IMR-90 (cell line): ENCODE measurements around the gene CPLX4. TPM values are rescaled to one million over a fixed set of nuclear protein-coding genes. Genes with fewer than 3 reads are reported as not detected.

ENCODE experiments used
- ATAC-seq: fragments of 200-7000 bp; cut with Tn5 transposase; 2 replicates; pipeline ENCODE4 v1.9.1; 2020; ENCODE audit warnings: low read depth, mild to moderate bottlenecking, moderate library complexity
- BruUV-seq: library from RNA; stranded (reverse); fragments of 400-500 nt; replicated peaks from 2 replicates; lab custom pipeline; 2021; lab: Mats Ljungman, UMichigan
- CTCF ChIA-PET: fragments of 300-600 bp; formaldehyde crosslinking; extraction: SDS; loops from one replicate; lab custom pipeline; 2021; ENCODE audit warnings: antibody characterized with exemption; lab: Yijun Ruan, JAX
- POLR2A ChIA-PET: fragments of 300-600 bp; sonication (Branson Sonifier 250); formaldehyde crosslinking; loops from one replicate; lab custom pipeline; 2022; ENCODE audit warnings: antibody characterized with exemption; ENCODE audit not compliant: unreplicated experiment; lab: Charles Lee
- DNase-seq: peaks from one replicate; pipeline ENCODE4 v3.0.0; 2013
- H2AFZ ChIP-seq: replicated peaks from 2 replicates; pipeline ENCODE3; 2013; ENCODE audit warnings: low read length, mild to moderate bottlenecking; ENCODE audit not compliant: poor library complexity
- H2AK5ac ChIP-seq: 2 replicates; pipeline ENCODE4 v1.6.1; 2013; ENCODE audit warnings: low read depth, low read length, inconsistent platforms
- H2AK9ac ChIP-seq: replicated peaks from 2 replicates; pipeline ENCODE3; 2013; ENCODE audit warnings: mild to moderate bottlenecking, low read depth, low read length, moderate library complexity; ENCODE audit not compliant: poor library complexity
- H2BK120ac ChIP-seq: 2 replicates; pipeline ENCODE4 v1.6.1; 2013; ENCODE audit warnings: low read depth, low read length, inconsistent platforms
- H2BK15ac ChIP-seq: 3 replicates; pipeline ENCODE4 v1.6.1; 2013; ENCODE audit warnings: low read depth, low read length, inconsistent platforms
- H2BK20ac ChIP-seq: 2 replicates; pipeline ENCODE4 v1.6.1; 2013; ENCODE audit warnings: low read depth, mild to moderate bottlenecking, inconsistent platforms, low read length, moderate library complexity
- H2BK5ac ChIP-seq: 2 replicates; pipeline ENCODE4 v1.6.1; 2013; ENCODE audit warnings: mild to moderate bottlenecking, low read depth, low read length, inconsistent platforms; ENCODE audit not compliant: poor library complexity, severe bottlenecking
- H3K14ac ChIP-seq: replicated peaks from 2 replicates; pipeline ENCODE4 v1.6.1; 2013; ENCODE audit warnings: low read depth, low read length, inconsistent platforms
- H3K18ac ChIP-seq: 2 replicates; pipeline ENCODE4 v1.6.1; 2013; ENCODE audit warnings: low read depth, low read length, control low read depth
- H3K23ac ChIP-seq: 2 replicates; pipeline ENCODE4 v1.6.1; 2013; ENCODE audit warnings: low read depth, low read length, inconsistent platforms
- H3K27ac ChIP-seq: 2 replicates; pipeline ENCODE4 v1.5.1; 2013; ENCODE audit warnings: mild to moderate bottlenecking, control low read depth, low read length; ENCODE audit not compliant: insufficient read depth
- H3K27me3 ChIP-seq: 2 replicates; pipeline ENCODE4 v1.6.1; 2013; ENCODE audit warnings: low read length; ENCODE audit not compliant: control insufficient read depth, insufficient read depth
- H3K36me3 ChIP-seq: 2 replicates; pipeline ENCODE4 v1.6.1; 2013; ENCODE audit warnings: low read length, mixed read lengths; ENCODE audit not compliant: control insufficient read depth, insufficient read depth
- H3K4ac ChIP-seq: 2 replicates; pipeline ENCODE4 v1.6.1; 2013; ENCODE audit warnings: low read depth, low read length, inconsistent platforms
- H3K4me1 ChIP-seq: 2 replicates; pipeline ENCODE4 v1.6.1; 2013; ENCODE audit warnings: low read length, mixed read lengths; ENCODE audit not compliant: control insufficient read depth, insufficient read depth
- H3K4me2 ChIP-seq: 2 replicates; pipeline ENCODE4 v1.6.1; 2013; ENCODE audit warnings: low read depth, mild to moderate bottlenecking, control low read depth, low read length, moderate library complexity
- H3K4me3 ChIP-seq: 2 replicates; pipeline ENCODE4 v1.5.1; 2013; ENCODE audit warnings: low read depth, mild to moderate bottlenecking, control low read depth, low read length, moderate library complexity; ENCODE audit not compliant: insufficient read depth
- H3K56ac ChIP-seq: 2 replicates; pipeline ENCODE4 v1.6.1; 2013; ENCODE audit warnings: low read length, inconsistent platforms; ENCODE audit not compliant: insufficient read depth; ENCODE audit errors: extremely low read depth
- H3K79me1 ChIP-seq, 2 experiments: 2 replicates each; pipeline ENCODE4 v1.6.1; 2013; ENCODE audit warnings: low read length in 2 of 2, inconsistent platforms in 1 of 2, low read depth in 1 of 2
- H3K9ac ChIP-seq: 2 replicates; pipeline ENCODE4 v1.6.1; 2013; ENCODE audit warnings: low read depth, low read length, control low read depth
- H3K9me1 ChIP-seq: 2 replicates; pipeline ENCODE4 v1.6.1; 2013; ENCODE audit warnings: low read length, inconsistent platforms; ENCODE audit not compliant: insufficient read depth
- H3K9me3 ChIP-seq: 2 replicates; pipeline ENCODE4 v1.6.1; 2013; ENCODE audit warnings: low read length; ENCODE audit not compliant: control insufficient read depth, insufficient read depth
- H4K20me1 ChIP-seq: 2 replicates; pipeline ENCODE4 v1.6.1; 2013; ENCODE audit warnings: low read length, inconsistent platforms; ENCODE audit not compliant: insufficient read depth
- H4K5ac ChIP-seq: 2 replicates; pipeline ENCODE4 v1.6.1; 2013; ENCODE audit warnings: mild to moderate bottlenecking, low read depth, low read length, control low read depth
- H4K8ac ChIP-seq, 2 experiments: 2 replicates each; pipeline ENCODE4 v1.6.1; 2013; ENCODE audit warnings: low read depth in 2 of 2, low read length in 2 of 2, control low read depth in 1 of 2, inconsistent platforms in 1 of 2
- H4K91ac ChIP-seq: 2 replicates; pipeline ENCODE4 v1.6.1; 2013; ENCODE audit warnings: low read depth, low read length, inconsistent platforms; ENCODE audit not compliant: insufficient read depth
- CEBPB ChIP-seq: IDR thresholded peaks from 2 replicates; pipeline ENCODE4 v1.6.1; 2012; ENCODE audit warnings: low read depth, low read length, improper control_type of control experiment
- CHD1 ChIP-seq: IDR thresholded peaks from 2 replicates; pipeline ENCODE4 v1.6.1; 2012; ENCODE audit warnings: low read depth, low read length, improper control_type of control experiment
- RAD21 ChIP-seq: IDR thresholded peaks from 2 replicates; pipeline ENCODE4 v1.6.1; 2012; ENCODE audit warnings: low read length, improper control_type of control experiment
- WGBS, 2 experiments: methylation state at CpG; one replicate each; pipeline versions ENCODE4 v1.1.5 to v1.1.7; 2013; ENCODE audit warnings: missing lambda C conversion rate in 2 of 2; ENCODE audit not compliant: insufficient read length in 1 of 2; ENCODE audit errors: extremely low coverage in 2 of 2; 5-methylcytosine and 5-hydroxymethylcytosine counted together
- dilution Hi-C: fragments of 300-500 bp; cut with HindIII; formaldehyde crosslinking; loops from one replicate; pipeline ENCODE4 v1.14.3; 2018; ENCODE audit warnings: low sequenced_read_pairs; ENCODE audit not compliant: unreplicated experiment
- in situ Hi-C: fragments of 300-500 bp; cut with MboI; formaldehyde crosslinking; loops from 3 replicates; pipeline ENCODE4 v1.14.3; 2019; ENCODE audit warnings: low sequenced_read_pairs, inconsistent platforms, mixed read lengths
- intact Hi-C: fragments of 100-400 bp; cut with micrococcal nuclease; formaldehyde crosslinking; loops from 2 replicates; pipeline ENCODE4 v1.10.0; 2022
- polyA plus RNA-seq, 3 experiments: library from polyadenylated mRNA; depleted of rRNA; stranded (reverse); fragments of >200 nt; gene quantifications; 2 replicates each; pipeline ENCODE4 v1.2.3, GENCODE V29; 2012; ENCODE audit warnings: low replicate concordance in 1 of 3
- total RNA-seq: library from RNA; depleted of rRNA; stranded (reverse); fragments of >200 nt; gene quantifications from 2 replicates; pipeline ENCODE4 v1.2.3, GENCODE V29; 2012
- TF ChIP-seq, protein P1 (sequence below): conservative IDR thresholded peaks from 2 replicates; pipeline ENCODE4 v1.5.1; 2012; ENCODE audit warnings: mild to moderate bottlenecking, low read depth, low read length, improper control_type of control experiment

Gene CPLX4
- total and polyA plus RNA-seq, 2 of the 4 experiments (the other 2 are of a cell fraction): not detected

DNA sequence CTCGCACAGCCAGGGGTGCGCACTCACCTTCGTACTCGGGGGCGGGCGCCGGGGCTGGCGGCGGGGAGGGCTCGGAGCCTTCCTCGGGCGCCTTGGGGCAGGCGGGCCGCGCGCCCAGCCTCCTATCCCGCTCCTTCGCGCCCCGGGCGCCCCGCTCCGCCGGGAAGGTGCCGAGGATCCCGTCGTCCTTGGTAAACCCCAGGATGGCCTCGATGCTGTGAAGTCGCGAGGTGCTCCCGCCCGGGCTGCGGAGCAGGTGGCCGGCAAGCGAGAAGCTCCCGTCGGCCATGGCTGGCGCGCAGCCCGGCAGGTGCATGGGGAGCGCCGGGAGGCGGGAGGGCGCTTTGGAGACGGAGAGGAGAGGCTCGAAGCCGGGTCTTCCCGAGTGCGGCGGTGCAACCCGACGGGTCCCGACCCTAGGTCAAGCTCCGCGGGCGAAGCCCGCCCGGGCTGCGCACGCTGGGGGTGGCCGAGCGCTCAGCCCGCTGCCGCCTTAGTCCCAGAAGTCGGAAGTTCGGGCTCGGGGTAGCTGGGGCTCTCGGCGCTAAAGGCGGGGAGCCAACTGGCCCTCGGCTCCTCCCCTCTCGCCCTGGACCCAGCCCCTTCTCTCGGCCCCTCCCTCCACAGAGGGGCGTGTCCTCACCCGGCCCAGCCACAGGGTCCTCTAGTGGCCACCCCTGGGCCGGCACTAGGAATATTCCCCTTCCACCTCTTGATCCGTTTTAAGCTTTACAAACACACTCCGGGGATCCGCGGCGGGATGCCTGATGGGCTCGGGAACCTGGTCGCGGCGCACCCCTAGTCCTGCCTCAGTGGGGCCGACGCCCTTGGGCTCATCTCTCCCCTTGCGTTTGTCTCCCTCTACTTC lies 45.3 kb downstream of the CPLX4 start, which contains the start of gene RAX:
TSS of gene RAX (minus strand) at position 564 of the 868 bp plus-strand sequence. CDS start at position 316, 248 bp downstream.
- peaks cover 3% of the 10 kb centered on the region; the same call in 1 of the 2 replicates for H4K20me1 ChIP-seq
- no peaks in the 10 kb centered on the region for H3K79me1 ChIP-seq
- no peaks in the 10 kb centered on the region for H3K4me1 ChIP-seq
- no peak within 1 kb of the TSS for H2BK20ac ChIP-seq
- ATAC-seq: peak; percentile 49
- H2AK9ac ChIP-seq: peak within 1 kb of the TSS; percentile 28
- peaks cover 19% of the 10 kb centered on the region for H3K9me3 ChIP-seq
- no peak within 1 kb of the TSS for H3K23ac ChIP-seq
- H3K27ac ChIP-seq: no peak within 1 kb of the TSS
- no peak for DNase-seq
- TF ChIP-seq CEBPB (no peak), RAD21 (no peak), CHD1 (no peak)
- TF ChIP-seq, protein P1, sequence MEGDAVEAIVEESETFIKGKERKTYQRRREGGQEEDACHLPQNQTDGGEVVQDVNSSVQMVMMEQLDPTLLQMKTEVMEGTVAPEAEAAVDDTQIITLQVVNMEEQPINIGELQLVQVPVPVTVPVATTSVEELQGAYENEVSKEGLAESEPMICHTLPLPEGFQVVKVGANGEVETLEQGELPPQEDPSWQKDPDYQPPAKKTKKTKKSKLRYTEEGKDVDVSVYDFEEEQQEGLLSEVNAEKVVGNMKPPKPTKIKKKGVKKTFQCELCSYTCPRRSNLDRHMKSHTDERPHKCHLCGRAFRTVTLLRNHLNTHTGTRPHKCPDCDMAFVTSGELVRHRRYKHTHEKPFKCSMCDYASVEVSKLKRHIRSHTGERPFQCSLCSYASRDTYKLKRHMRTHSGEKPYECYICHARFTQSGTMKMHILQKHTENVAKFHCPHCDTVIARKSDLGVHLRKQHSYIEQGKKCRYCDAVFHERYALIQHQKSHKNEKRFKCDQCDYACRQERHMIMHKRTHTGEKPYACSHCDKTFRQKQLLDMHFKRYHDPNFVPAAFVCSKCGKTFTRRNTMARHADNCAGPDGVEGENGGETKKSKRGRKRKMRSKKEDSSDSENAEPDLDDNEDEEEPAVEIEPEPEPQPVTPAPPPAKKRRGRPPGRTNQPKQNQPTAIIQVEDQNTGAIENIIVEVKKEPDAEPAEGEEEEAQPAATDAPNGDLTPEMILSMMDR: peak; percentile 17; the same call in 1 of the 2 replicates
- POLR2A ChIA-PET: no interaction called here
- no peak within 1 kb of the TSS; the same call in 1 of the 2 replicates for H3K4me2 ChIP-seq
- 2% methylated on average over 20 of the region's 88 CpGs; no CpG with 5 or more reads in 1 of the 2 experiments for WGBS, 2 experiments
- dilution Hi-C loops (no loop called here), in situ Hi-C loops (no loop called here), intact Hi-C loops (loop anchor here (5.0 kb wide), 1 partner anchor 136 kb away; the partner anchor contains the start of gene SEC11C)
- no peak within 1 kb of the TSS for H2BK15ac ChIP-seq
- CTCF ChIA-PET: no interaction called here
- H3K9me1 ChIP-seq: no peaks in the 10 kb centered on the region
- no peak within 1 kb of the TSS for H3K18ac ChIP-seq
- no peak within 1 kb of the TSS; the same call in 1 of the 2 replicates for H3K4me3 ChIP-seq
- no peak within 1 kb of the TSS for H4K5ac ChIP-seq
- no peak within 1 kb of the TSS for H3K14ac ChIP-seq
- no peak within 1 kb of the TSS for H4K91ac ChIP-seq
- no peak within 1 kb of the TSS for H2AK5ac ChIP-seq
- no peak within 1 kb of the TSS for H3K9ac ChIP-seq
- no TSS peak for BruUV-seq
- H2AFZ ChIP-seq: peak within 1 kb of the TSS; percentile 70
- H2BK5ac ChIP-seq: no peak within 1 kb of the TSS
- no peaks in the 10 kb centered on the region for H3K36me3 ChIP-seq
- peaks cover 94% of the 10 kb centered on the region for H3K27me3 ChIP-seq
- H3K56ac ChIP-seq: no peak within 1 kb of the TSS
- no peak within 1 kb of the TSS for H4K8ac ChIP-seq
- H2BK120ac ChIP-seq: no peak within 1 kb of the TSS
- H3K4ac ChIP-seq: no peak within 1 kb of the TSS
